Naive thymus-derived CD4-positive, alpha-beta T cell (primary cell): Measurements from ENCODE around the gene QPCTL. TPM values are rescaled to one million over a fixed set of nuclear protein-coding genes. Genes with fewer than 3 reads are reported as not detected.

Experiments used
- ATAC-seq: fragments of 150-1000 bp; cut with Tn5 transposase; 2 replicates; pipeline ENCODE4 v1.10.0; 2021; ENCODE audit warnings: mild to moderate bottlenecking, moderate library complexity
- CTCF ChIA-PET: fragments of 350-600 bp; sonication (Branson Sonifier 250); formaldehyde crosslinking; loops from one replicate; lab custom pipeline; 2021; ENCODE audit warnings: antibody characterized with exemption; lab: Charles Lee
- POLR2A ChIA-PET: fragments of 350-600 bp; sonication (Branson Sonifier 250); formaldehyde crosslinking; loops from one replicate; lab custom pipeline; 2021; ENCODE audit warnings: antibody characterized with exemption, inconsistent platforms; lab: Charles Lee
- DNase-seq, 9 donors: peaks; one replicate each; pipeline versions ENCODE4 v3.0.0 to v3.0.0-alpha.2; 2020 to 2022; ENCODE audit warnings: mixed read lengths in 1 of 9
- H3K27ac ChIP-seq: one replicate; pipeline ENCODE4 v1.7.0; 2013; ENCODE audit warnings: mild to moderate bottlenecking, low read depth, low read length, moderate library complexity
- H3K27me3 ChIP-seq, 2 donors: one replicate each; pipeline ENCODE4 v1.7.0; 2013; ENCODE audit warnings: low read length in 2 of 2, mild to moderate bottlenecking in 2 of 2, moderate library complexity in 2 of 2; ENCODE audit not compliant: control insufficient read depth in 2 of 2, insufficient read depth in 2 of 2
- H3K36me3 ChIP-seq, 3 experiments: 1 replicate in 2 of 3; 2 replicates in 1 of 3; pipeline ENCODE4 v1.7.0; 2013; ENCODE audit warnings: low read length in 3 of 3, mild to moderate bottlenecking in 3 of 3, moderate library complexity in 1 of 3; ENCODE audit not compliant: insufficient read depth in 3 of 3, control insufficient read depth in 2 of 3
- H3K4me1 ChIP-seq, 2 donors: one replicate each; pipeline ENCODE4 v1.7.0; 2013; ENCODE audit warnings: low read length in 2 of 2, mild to moderate bottlenecking in 2 of 2, moderate library complexity in 1 of 2; ENCODE audit not compliant: control insufficient read depth in 2 of 2, insufficient read depth in 2 of 2
- H3K4me3 ChIP-seq: 2 replicates; pipeline ENCODE4 v1.7.0; 2013; ENCODE audit warnings: mild to moderate bottlenecking, low read length
- H3K9me3 ChIP-seq, 3 experiments: 1 replicate in 2 of 3; 2 replicates in 1 of 3; pipeline ENCODE4 v1.7.0; 2013; ENCODE audit warnings: low read length in 3 of 3; ENCODE audit not compliant: control insufficient read depth in 2 of 3
- H3K27ac Mint-ChIP-seq, 9 donors: one replicate each; pipeline ENCODE4 v1.8.0; 2020 to 2022; ENCODE audit warnings: mixed read lengths in 9 of 9, mild to moderate bottlenecking in 8 of 9, moderate library complexity in 5 of 9, inconsistent platforms in 2 of 9
- H3K27me3 Mint-ChIP-seq, 5 donors: one replicate each; pipeline ENCODE4 v1.8.0; 2021 to 2022; ENCODE audit warnings: mixed read lengths in 5 of 5, mild to moderate bottlenecking in 1 of 5
- H3K36me3 Mint-ChIP-seq, 5 donors: one replicate each; pipeline ENCODE4 v1.8.0; 2020 to 2022; ENCODE audit warnings: mixed read lengths in 5 of 5, mild to moderate bottlenecking in 3 of 5, inconsistent platforms in 1 of 5
- H3K4me1 Mint-ChIP-seq, 7 donors: one replicate each; pipeline ENCODE4 v1.8.0; 2020 to 2022; ENCODE audit warnings: mixed read lengths in 7 of 7, mild to moderate bottlenecking in 3 of 7, inconsistent platforms in 1 of 7
- H3K4me3 Mint-ChIP-seq, 10 donors: one replicate each; pipeline ENCODE4 v1.8.0; 2020 to 2022; ENCODE audit warnings: mild to moderate bottlenecking in 10 of 10, mixed read lengths in 10 of 10, moderate library complexity in 6 of 10, inconsistent platforms in 2 of 10
- H3K9me3 Mint-ChIP-seq, 11 donors: one replicate each; pipeline ENCODE4 v1.8.0; 2020 to 2022; ENCODE audit warnings: mixed read lengths in 11 of 11, mild to moderate bottlenecking in 4 of 11, inconsistent platforms in 1 of 11, moderate library complexity in 1 of 11
- intact Hi-C, 2 donors: fragments of 100-400 bp; cut with micrococcal nuclease; formaldehyde crosslinking; loops; one replicate each; pipeline ENCODE4 v1.15.1; 2023
- polyA plus RNA-seq, 2 donors: library from polyadenylated mRNA; unstranded; fragments of 300-500 nt; fragmentation: Illumina TruSeq; gene quantifications; one replicate each; pipeline ENCODE4 v1.2.3, GENCODE V29; 2021
- total RNA-seq, 6 experiments: library from RNA in 5 of 6; stranded (reverse) in 5 of 6; gene quantifications; 1 replicate in 5 of 6; 2 replicates in 1 of 6; pipeline ENCODE4 v1.2.3 and lab custom pipeline; 2021 to 2026

Gene QPCTL
- total and polyA plus RNA-seq, 7 experiments from 2014 or later: 1.2 to 8.9 (median 7.0) TPM

DNA sequence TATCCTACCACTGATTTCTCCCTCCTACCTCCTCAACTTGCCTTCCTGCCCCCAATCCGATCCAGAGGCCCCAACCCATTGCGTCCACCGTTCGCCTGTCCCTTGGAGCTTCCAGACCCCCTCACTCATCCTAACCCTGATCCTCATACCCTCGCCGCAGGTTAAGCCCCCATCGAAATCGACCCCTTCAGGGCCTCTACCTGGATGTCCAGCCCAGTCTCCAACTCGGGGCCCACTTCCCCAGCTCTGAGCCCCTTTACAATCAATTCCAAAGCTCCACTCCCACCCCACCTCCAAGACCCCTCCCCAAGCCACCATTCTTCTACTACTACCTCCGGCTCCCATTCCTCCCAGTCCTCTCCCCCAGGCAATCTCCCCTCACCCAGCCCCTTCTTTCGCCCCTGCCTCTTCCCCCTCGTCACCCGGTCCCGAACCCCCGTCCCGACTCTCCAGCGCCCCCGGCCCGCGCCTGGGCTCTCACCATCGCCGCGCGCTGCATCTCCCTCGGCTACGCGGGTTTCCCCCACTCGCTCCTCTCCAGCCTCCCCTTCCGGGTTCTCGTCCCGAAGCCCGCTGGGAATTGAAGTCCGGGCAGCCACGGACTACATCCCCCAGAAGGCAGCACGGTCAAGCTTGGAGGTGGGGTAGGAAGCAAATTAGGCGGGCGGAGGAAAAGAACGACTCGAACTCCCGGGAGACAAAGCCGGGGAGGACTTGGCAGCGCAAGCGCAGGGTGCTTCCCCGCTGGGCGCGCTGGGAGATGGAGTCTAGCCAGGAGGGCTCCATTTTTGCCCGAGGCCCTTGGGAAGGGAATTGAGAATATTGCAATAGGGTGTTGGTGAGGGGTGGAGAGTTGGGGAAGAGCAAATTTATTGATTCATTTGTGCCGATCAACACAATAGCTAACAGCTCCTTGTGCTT is 38.2 kb downstream of the QPCTL start, which contains the start of gene FBXO46:
FBXO46 (minus strand) TSS at position 529 of the 921 bp plus-strand sequence. CDS start 17,401 bp downstream, outside the sequence.
- intact Hi-C loops: loop anchor here (1.0 to 5.0 kb wide), 12 partner anchors 13 to 323 kb away; partner anchors contain the start of genes IRF2BP1 (in 2 of the 2), QPCTL (in 2 of the 2), SYMPK (in 2 of the 2) and DMWD (in 1 of the 2)
- H3K4me3 Mint-ChIP-seq: peak within 1 kb of the TSS; percentile 85 to 98 (median 92)
- ChIA-PET POLR2A (interaction anchor here (1.0 to 3.2 kb wide), 9 partner anchors 10 to 171 kb away, joined by 3 to 29 read pairs (median 3); partner anchors contain the start of genes MYPOP, QPCTL, SIX5 and SNRPD2), CTCF (interaction anchor here (0.6 to 1.1 kb wide), 4 partner anchors 14 to 691 kb away, joined by 3 read pairs; partner anchors contain the start of gene QPCTL)
- no peaks in the 10 kb centered on the region for H3K9me3 Mint-ChIP-seq
- peaks cover 27 to 41% (median 33%) of the 10 kb centered on the region in 7 donors for H3K4me1 Mint-ChIP-seq
- Histone ChIP-seq H3K4me1 (peaks cover 6 to 14% of the 10 kb centered on the region in 2 donors), H3K27ac (peak within 1 kb of the TSS; percentile 92), H3K27me3 (no peaks in the 10 kb centered on the region), H3K9me3 (no peaks in the 10 kb centered on the region), H3K36me3 (peaks cover 0 to 5% (median 0%) of the 10 kb centered on the region in 3 experiments), H3K4me3 (peak within 1 kb of the TSS; percentile 96)
- peaks cover 0 to 7% (median 3%) of the 10 kb centered on the region in 5 donors for H3K36me3 Mint-ChIP-seq
- DNase-seq: peak; percentile 74 to 94 (median 90)
- H3K27me3 Mint-ChIP-seq: peaks cover 0 to under 1% (median 0%) of the 10 kb centered on the region in 5 donors
- ATAC-seq: peak; percentile 99
- peak within 1 kb of the TSS; percentile 60 to 93 (median 91) for H3K27ac Mint-ChIP-seq

DNA sequence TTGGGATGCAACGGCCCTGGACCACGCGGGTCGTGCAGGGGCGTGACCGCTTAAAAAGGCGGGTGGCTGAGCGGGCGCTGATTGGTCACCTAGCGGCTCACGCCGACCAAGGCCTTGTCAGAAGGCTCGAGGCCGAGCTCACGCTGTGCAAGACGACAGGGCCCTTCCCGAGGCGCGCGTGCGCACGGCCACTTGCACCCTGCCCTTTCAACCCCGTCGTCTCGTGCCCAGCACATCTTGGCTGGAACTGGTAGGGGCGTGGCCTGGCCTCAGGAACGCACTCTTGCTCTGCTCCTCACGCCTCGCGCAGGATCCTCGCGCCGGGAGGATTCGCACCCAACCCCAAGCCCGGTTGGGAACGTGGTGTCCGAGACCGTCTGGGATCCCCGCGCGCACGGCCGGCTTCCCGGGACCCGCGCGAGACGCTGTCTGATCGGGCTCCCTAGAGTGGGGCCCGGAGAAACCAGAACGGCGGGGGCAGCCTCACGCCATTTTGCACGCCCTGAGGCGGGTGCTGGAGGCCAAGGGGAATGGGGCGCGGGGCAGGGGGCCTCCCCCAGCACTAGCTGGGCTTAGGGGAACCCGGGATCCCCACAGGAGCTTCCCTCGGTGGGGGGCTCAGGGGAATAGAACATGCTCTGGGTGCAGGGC is 40.8 kb downstream of the QPCTL start, which contains the start of gene MEIOSIN:
MEIOSIN (plus strand) TSS at position 280 of the 651 bp plus-strand sequence. CDS start 1,938 bp downstream, outside the sequence.
- no peak for DNase-seq
- Histone ChIP-seq H3K27ac (no peak within 1 kb of the TSS), H3K4me1 (peaks cover 6 to 12% of the 10 kb centered on the region in 2 donors), H3K36me3 (peaks cover 0 to 5% (median 0%) of the 10 kb centered on the region in 3 experiments), H3K27me3 (no peaks in the 10 kb centered on the region), H3K9me3 (no peaks in the 10 kb centered on the region), H3K4me3 (no peak within 1 kb of the TSS)
- ChIA-PET CTCF (no interaction called here), POLR2A (interaction anchor here (1.6 kb wide), 1 partner anchor 17 kb away, joined by 4 read pairs; no protein-coding TSS in a partner anchor)
- Mint-ChIP-seq H3K27ac (no peak within 1 kb of the TSS), H3K27me3 (peaks cover 0 to 10% (median 0%) of the 10 kb centered on the region in 5 donors), H3K4me1 (peaks cover 14 to 25% (median 20%) of the 10 kb centered on the region in 7 donors), H3K4me3 (peak within 1 kb of the TSS in 3 of 10 donors; percentile 20 to 51 (median 32)), H3K9me3 (no peaks in the 10 kb centered on the region), H3K36me3 (peaks cover 0 to 5% (median 0%) of the 10 kb centered on the region in 5 donors)
- no peak for ATAC-seq
- intact Hi-C loops: loop anchor here in 1 of 2 donors (5.0 kb wide), 1 partner anchor 326 kb away; the partner anchor contains the start of genes POLR1G and PPP1R13L

DNA sequence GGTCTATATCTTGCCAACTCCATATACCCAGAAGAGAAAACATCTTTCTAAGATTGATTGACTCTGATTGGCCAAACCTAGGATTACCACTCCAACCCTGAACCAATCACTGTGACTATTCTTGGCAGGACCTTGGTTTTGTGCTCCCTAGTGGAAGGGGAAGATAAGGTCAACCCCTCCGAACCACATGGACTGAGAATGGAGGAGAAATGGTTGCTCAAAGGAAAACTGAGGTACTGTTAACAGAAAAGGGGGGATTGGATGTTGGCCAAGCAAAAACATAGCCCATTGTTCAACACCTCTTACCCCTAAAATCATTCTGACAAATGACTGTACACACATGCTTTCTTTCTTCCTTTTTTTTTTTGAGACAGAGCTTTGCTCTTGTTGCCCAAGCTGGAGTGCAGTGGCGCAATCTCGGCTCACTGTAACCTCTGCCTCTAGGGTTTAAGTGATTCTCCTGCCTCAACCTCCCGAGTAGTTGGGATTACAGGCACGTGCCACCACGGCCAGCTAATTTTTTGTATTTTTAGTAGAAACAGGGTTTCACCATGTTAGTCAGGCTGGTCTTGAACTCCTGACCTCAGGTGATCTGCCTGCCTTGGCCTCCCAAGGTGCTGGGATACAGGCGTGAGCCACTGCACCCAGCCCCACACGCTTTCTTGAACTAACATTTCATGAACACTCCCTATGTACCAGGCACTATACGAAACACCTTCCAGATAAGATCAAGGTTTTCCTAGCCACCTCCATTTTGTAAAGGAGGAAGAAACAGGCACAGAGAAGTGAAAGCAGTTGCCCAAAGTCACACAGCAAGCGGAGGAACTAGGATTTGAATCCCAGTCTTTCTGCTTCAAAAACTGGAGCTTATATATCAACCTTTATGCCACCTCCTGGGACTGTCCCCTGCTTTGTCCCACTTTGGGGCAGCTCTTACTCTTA is 47.3 kb downstream of the QPCTL start:
- ATAC-seq: peak; percentile 49
- CTCF ChIA-PET: interaction anchor here (1.2 kb wide), 1 partner anchor 47 kb away, joined by 3 read pairs; the partner anchor contains the start of gene QPCTL
- H3K4me1 Mint-ChIP-seq: no peaks in the 10 kb centered on the region

DNA sequence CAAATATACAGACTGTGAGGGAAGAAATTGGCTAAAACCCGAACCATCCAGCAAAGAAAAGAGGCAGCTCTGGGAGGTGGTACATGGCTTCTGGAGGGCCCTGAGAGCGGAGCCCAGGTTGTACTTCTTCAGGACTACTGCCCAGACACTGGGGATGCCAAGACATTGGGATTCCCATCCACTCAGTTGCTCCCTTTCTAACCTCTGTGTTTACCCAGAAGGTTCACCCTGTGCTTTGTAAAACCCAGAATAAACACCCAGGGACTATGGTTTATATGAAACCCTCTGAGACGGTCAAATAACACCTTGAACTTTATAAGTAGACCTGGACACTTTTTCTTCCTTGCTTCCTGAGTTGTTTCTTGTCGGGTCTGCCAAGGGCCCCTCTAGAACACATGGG is 50.5 kb downstream of the QPCTL start:
- Histone ChIP-seq H3K9me3 (no peaks in the 10 kb centered on the region), H3K27ac (no peak overlapping the region), H3K27me3 (no peaks in the 10 kb centered on the region), H3K36me3 (no peaks in the 10 kb centered on the region), H3K4me3 (no peak overlapping the region), H3K4me1 (no peaks in the 10 kb centered on the region)
- Mint-ChIP-seq H3K27ac (no peak overlapping the region), H3K27me3 (peaks cover 5 to 28% (median 11%) of the 10 kb centered on the region in 5 donors), H3K4me3 (no peak overlapping the region), H3K9me3 (no peaks in the 10 kb centered on the region), H3K36me3 (no peaks in the 10 kb centered on the region), H3K4me1 (no peaks in the 10 kb centered on the region)
- ChIA-PET CTCF (no interaction called here), POLR2A (interaction anchor here (0.5 kb wide), 1 partner anchor 29 kb away, joined by 4 read pairs; no protein-coding TSS in a partner anchor)
- intact Hi-C loops: no loop called here
- ATAC-seq (no peak), DNase-seq (no peak)

More for the DNA sequence above, 47.3 kb downstream of the QPCTL start:
- H3K4me3 ChIP-seq: no peak overlapping the region
- Mint-ChIP-seq H3K4me3 (no peak overlapping the region), H3K27me3 (peaks cover 0 to 22% (median 3%) of the 10 kb centered on the region in 5 donors), H3K27ac (no peak overlapping the region), H3K36me3 (no peaks in the 10 kb centered on the region), H3K9me3 (no peaks in the 10 kb centered on the region)
- intact Hi-C loops: no loop called here
- no peaks in the 10 kb centered on the region for H3K36me3 ChIP-seq
- POLR2A ChIA-PET: interaction anchor here (0.6 to 1.0 kb wide), 2 partner anchors 9 to 160 kb away, joined by 3 to 5 read pairs; partner anchors contain the start of gene FBXO46
- no peaks in the 10 kb centered on the region for H3K27me3 ChIP-seq
- H3K27ac ChIP-seq: no peak overlapping the region
- H3K9me3 ChIP-seq: no peaks in the 10 kb centered on the region
- no peaks in the 10 kb centered on the region for H3K4me1 ChIP-seq
- no peak for DNase-seq

DNA sequence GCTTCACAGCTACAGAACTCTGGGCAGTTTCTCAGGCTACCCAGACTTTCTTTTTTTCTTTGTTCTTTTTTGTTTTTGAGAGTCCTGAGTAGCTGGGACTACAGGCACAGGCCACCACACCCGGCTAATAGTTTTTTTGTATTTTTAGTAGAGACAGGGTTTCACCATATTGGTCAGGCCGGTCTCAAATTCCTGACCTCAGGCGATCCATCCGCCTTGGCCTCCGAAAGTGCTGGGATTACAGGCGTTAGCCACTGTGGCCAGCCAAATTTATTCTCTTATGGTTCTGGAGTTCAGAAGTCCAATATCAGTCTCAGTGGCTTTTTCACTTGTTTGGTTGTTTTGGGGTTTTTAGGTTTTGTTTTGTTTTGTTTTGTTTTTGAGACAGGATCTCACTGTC is 53.1 kb downstream of the QPCTL start:
- ChIA-PET CTCF (interaction anchor here (0.6 kb wide), 1 partner anchor 137 kb away, joined by 3 read pairs; no protein-coding TSS in a partner anchor), POLR2A (no interaction called here)
- Histone ChIP-seq H3K27me3 (no peaks in the 10 kb centered on the region), H3K36me3 (no peaks in the 10 kb centered on the region), H3K27ac (no peak overlapping the region), H3K4me1 (no peaks in the 10 kb centered on the region), H3K4me3 (no peak overlapping the region), H3K9me3 (no peaks in the 10 kb centered on the region)
- H3K9me3 Mint-ChIP-seq: no peaks in the 10 kb centered on the region
- no peaks in the 10 kb centered on the region for H3K36me3 Mint-ChIP-seq
- H3K27ac Mint-ChIP-seq: no peak overlapping the region
- DNase-seq (no peak), ATAC-seq (no peak)
- H3K4me1 Mint-ChIP-seq: no peaks in the 10 kb centered on the region
- intact Hi-C loops: no loop called here
- peaks cover 5 to 22% (median 11%) of the 10 kb centered on the region in 5 donors for H3K27me3 Mint-ChIP-seq
- H3K4me3 Mint-ChIP-seq: no peak overlapping the region
